Activated gamma-delta T cell (primary cell): ENCODE data around the gene POLR2I.
"Not testable (repeated sequence)": the region's sequence is repeated elsewhere in the genome, so short reads cannot be mapped to it uniquely, and the experiment has no call there.

Experiments
- DNase-seq: peaks from one replicate; lab custom pipeline; 2025; lab: John Stamatoyannopoulos, UW

The POLR2I gene

GRCh38 chr19:36101550-36102327 lies 12.9 kb downstream of the POLR2I start:
- DNase-seq, result no peak

DNA sequence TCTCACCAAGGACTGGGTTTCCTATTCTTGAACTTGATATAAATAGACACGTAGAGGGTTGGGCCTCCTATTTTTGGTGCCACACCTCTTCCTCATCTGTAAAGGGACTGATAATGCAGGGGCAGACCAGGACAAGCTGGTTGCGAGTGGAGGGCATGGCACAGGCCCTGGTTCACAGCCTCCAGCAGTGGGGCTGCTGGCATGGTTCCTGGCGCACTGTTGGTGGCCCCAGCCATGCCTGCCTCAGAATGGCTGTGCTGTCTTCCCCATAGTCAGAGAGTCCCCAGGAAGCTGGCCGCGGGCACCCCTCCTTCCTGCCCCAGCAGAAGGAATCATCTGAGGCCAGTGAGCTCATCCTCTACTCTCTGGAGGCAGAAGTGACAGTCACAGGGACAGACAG lies 14.2 kb downstream of the POLR2I start:
- DNase-seq, result no peak

DNA sequence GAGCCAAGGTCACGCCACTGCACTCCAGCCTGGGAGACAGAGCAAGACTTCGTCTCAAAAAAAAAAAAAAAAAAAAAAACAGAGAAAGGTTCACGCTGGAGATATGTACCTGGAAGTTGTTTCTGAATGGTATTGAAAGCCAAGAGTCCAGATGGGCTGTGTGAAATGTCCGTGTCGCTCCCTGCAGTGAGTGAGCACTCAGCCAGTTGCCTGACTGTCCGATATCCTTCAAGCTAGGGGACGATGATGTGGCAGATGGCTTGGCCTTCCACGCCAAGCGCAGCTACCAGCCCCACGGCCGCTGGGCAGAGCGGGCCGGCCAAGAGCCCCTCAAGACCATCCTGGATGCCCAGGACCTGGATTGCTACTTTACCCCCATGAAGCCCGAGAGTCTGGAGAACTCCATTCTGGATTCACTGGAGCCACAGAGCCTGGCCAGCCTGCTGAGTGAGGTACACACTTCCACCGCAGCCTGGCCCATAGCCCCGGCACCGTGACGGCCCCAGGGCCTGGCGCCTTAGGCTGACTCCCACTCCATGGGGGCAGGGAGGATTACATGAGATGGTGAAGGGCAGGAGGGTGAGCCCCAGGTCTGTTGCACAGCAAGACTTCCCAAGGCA lies 15.4 kb downstream of the POLR2I start:
- DNase-seq, result no peak

GRCh38 chr19:36097036-36097435 lies 17.6 kb downstream of the POLR2I start:
- no peak for DNase-seq

- DNase-seq, result no peak
These were observed 21.0 kb downstream of the POLR2I start for GRCh38 chr19:36093687-36094086.

DNA sequence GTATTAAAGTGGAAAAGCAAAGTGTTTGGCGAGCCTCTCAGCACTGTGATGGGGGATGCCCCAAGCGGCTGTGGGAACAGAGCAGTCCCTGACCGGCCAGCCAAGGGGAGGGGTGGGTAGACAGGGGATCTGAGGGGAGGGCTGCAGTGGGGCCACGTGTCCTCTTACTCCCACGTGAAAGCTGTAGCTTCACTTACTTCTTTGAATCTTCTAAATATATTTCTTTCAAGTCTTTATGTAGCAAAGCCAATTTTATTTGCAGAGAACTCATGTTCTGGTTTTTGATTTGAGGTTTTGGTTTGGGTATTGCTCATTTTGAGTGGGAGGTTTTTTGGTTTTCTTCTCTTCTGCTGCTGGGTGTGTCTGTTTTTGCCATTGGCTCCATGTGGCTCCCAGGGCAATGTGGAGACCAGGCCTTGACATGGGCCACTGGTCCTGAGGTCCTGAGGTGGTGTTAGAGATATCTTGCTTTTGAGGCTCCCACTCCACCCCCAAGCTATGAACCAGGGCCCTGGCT lies 21.5 kb downstream of the POLR2I start:
- no peak for DNase-seq

DNA sequence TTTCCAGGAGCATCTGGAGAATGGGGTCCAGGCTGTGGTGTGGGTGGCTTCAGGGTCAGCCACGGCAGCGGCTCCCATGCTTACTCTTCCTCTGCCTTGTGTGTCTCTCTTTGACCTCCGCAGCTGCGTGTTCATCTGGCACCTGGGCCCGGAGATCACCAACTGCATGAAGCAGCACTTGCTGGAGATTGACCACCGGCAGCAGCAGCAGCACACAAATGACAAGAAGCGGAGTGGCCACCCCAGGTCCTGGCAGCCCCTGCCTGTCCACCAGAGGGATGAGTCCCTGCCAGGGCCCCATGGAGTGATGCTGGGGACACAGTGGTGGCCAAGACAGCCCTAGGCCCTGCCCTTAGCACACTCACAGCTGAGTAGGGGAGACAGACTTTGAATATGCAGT lies 22.1 kb downstream of the POLR2I start:
- no peak for DNase-seq

- no peak for DNase-seq
These were observed 23.6 kb downstream of the POLR2I start for GRCh38 chr19:36090910-36091695.

DNA sequence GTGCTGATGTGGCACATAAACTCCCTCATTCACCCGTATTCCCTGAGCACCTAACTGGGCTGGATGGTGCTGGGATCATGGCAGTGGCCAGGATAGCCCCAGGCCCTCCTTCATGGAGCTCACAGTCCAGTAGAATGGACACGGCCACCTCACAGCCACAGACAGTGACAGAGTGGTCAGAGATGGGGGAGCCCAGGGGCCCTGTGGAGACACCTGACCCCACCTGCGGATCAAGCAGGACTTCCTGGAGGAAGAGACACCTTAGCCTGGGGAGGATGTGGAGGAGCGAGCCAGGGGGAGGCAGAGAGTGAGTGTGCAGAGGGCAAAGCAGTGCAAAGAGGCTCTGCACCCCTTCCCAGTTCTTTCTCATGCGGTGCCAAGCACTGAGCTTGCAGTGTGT lies 24.8 kb downstream of the POLR2I start:
- DNase-seq, result no peak

- no peak for DNase-seq
These were observed 28.3 kb downstream of the POLR2I start for GRCh38 chr19:36086326-36086725.

DNA sequence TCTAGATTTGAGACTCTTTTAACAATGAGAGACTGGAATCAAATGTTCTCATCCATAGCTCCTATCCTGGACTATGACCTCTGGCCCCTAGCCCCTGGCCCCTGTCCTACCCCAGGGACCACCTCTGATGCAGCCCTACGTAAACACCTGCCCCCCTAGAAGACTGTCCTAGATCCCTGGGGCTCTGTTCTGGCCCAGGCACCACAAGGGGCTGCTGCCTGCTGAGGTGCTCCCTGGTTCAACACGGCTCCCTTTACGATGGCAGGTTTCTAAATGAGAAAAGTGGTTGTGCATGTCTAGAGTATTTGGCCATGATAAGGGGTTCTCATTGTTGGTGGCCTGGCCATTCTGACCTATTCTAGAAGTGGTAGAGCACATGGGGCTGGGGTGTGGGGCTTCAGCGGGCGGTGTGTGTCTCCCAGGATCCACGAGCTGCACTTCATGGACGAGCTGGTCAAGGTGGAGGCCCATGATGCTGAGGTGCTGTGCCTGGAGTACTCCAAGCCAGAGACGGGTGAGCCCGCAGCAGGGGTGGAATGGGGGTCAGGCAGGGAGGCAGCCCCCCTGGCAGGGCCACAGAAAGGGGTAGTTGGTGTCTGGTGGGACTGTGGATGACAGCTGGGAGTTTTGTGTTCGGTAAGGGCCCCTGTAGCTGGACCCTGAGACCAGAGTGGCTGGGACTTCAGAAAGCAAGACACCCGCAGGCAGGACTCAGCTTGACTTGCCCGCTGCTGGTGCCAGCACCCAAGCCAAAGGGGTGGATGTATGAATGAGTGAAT lies 30.3 kb downstream of the POLR2I start:
- no peak for DNase-seq

GRCh38 chr19:36082916-36083315 lies 31.8 kb downstream of the POLR2I start:
- DNase-seq, result no peak

GRCh38 chr19:36081894-36082293 lies 32.8 kb downstream of the POLR2I start:
- no peak for DNase-seq

DNA sequence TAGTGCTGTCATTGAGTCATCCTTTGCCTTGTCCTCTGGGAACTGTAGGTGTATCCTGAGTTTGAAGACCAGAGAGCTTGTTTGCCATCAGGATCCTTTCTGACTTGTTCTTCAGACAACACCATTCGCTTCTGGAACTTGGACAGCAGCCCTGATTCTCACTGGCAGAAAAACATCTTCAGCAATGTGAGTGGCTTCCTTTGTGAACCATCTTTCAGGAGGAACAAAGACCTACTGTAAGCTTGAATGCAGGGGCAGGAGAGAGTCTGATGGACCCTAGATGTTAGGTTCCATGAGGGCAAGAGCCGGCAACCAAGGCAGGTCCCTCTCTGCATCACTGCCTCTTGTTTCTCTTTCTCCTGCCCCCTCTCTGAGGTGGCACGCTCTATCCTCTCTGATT lies 33.3 kb downstream of the POLR2I start:
- no peak for DNase-seq

DNA sequence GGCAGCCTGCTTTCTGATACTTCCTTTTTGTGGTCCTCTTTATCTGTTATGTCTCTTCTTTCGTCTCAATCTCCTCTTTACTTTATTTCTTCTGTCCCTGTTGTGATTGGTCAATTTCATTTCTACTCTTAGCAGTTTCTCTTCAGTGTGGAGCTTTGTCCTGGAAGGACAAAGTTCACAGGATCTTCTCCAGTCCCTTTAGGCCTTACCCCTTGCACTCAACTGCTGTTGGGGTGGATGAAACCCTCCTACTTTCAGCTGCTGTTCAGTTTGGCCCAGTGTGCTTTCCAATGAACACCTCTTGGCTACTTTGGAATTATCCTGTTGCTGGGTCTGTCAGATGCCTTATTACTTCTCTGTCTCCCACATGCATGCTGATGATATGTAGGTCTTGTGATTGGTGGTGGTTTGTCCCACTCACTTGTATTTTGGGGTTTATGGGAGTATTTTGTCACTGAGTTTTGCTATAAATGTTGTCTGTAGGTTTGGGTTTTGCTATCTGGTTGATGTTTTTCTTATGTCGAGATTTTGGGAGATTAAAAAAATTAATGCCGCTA lies 35.2 kb downstream of the POLR2I start:
- no peak for DNase-seq

GRCh38 chr19:36073121-36073876 lies 41.4 kb downstream of the POLR2I start:
- DNase-seq, result no peak

GRCh38 chr19:36072081-36072480 lies 42.6 kb downstream of the POLR2I start:
- DNase-seq, result no peak

- DNase-seq, result not testable (repeated sequence)
These were observed 45.7 kb downstream of the POLR2I start for GRCh38 chr19:36068810-36069499.

DNA sequence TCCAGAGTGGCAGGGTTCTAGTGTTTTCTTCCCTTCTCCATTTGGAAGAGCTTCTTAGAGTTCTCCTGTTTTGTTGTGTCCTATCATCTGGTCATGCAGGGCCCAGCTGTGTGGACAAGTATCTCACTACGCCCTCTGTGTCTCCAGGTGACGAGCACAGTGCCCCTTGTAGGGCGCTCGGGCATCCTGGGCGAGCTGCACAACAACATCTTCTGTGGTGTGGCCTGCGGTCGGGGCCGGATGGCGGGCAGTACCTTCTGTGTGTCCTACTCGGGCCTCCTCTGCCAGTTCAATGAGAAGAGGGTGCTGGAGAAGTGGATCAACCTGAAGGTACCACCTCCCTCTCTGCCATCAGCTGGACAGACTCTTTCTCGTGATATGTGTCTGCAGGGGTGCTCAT lies 47.0 kb downstream of the POLR2I start:
- DNase-seq, result no peak

GRCh38 chr19:36064826-36065225 lies 49.8 kb downstream of the POLR2I start:
- no peak for DNase-seq
